Stimulated activated CD8-positive, alpha-beta memory T cell treated with anti-CD3 and anti-CD28 coated beads, Interleukin-4, amount 100 ng/mL, for 24 hours (primary cell): ENCODE results near the gene APAF1.
"Not testable (repeated sequence)": the region's sequence is repeated elsewhere in the genome, so short reads cannot be mapped to it uniquely, and the experiment has no call there.

Source experiments
- DNase-seq: peaks from one replicate; pipeline ENCODE4 v3.0.0-alpha.2; 2020; ENCODE audit warnings: low read depth

The APAF1 gene

DNA sequence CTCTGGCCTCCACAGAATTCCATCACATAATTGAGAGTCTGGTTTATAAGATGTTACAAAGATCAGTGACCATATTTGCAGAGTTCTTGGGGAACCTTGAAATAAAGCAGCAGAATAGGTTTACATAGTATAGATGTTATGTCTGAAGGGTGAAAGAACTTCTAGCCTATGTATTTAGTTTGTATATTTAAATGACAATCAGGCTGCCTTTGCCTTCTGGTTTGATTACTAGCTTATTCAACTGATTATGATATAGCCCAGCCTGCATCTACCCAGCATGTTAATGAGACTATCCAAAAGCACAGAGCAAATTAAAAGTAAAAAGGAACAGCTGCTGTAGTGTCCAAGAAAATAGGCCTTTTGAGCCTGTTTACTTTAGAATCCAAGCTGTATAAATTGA lies 85.3 kb downstream of the APAF1 start:
- DNase-seq: no peak

GRCh38 chr12:98733667-98734350 lies 88.7 kb downstream of the APAF1 start:
- DNase-seq: no peak

DNA sequence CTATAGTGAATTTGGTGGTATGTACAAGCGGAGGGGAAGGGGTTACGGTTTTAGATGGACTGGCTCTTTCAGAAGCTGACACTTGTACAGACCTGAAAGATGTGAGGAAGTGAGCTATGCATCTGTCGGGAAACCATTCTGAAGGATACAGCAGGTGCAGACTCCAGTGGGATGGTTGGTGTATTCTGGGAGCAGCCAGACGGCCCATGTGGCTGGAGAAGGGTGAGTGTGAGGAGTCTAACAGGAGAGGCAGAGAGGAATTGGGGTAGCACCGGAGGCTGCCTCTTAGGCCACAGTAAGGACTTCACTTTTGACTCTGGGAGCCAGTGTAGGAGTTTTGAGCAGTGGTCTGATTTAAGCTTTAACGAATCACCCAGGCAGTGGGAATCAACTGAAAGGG lies 90.7 kb downstream of the APAF1 start:
- no peak for DNase-seq

GRCh38 chr12:98736352-98737321 lies 91.5 kb downstream of the APAF1 start:
- DNase-seq: no peak

DNA sequence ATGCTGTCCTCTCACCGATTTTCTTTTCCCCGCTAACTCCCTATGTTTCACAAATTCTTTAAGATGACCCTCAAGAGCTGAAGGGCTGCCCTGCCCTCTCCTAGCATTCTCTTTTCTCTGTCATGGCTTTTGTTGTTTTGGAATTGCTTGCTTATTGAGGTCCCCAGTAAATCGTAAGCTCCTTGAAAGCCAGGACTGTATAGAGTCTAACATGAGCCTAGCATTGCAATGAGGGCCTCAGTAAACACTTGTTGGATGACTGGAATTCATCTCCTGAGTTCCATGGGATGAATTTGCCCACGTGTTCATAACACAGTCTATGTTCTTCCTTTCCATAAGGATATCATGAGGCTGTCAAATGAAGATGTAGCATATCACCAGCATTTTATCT lies 92.2 kb downstream of the APAF1 start:
- no peak for DNase-seq

DNA sequence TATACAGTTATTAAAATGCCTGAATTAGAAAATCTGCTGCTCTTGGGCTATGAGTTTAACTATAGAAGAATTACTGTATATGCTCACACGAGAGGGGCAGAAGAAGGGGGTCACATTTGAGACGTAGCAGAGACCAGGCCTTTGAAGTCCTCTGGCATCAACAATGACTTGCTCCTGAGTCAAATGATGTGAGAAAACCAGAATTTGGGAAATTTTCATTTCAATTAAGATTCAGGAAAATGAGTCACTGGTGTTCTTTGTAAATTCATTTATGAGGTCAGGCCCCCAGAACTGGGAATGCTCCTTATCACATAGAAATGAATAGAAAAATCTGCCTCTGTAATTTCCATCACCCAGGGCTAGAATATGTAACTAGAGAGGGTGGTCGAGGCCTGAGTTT lies 92.9 kb downstream of the APAF1 start:
- DNase-seq: no peak

DNA sequence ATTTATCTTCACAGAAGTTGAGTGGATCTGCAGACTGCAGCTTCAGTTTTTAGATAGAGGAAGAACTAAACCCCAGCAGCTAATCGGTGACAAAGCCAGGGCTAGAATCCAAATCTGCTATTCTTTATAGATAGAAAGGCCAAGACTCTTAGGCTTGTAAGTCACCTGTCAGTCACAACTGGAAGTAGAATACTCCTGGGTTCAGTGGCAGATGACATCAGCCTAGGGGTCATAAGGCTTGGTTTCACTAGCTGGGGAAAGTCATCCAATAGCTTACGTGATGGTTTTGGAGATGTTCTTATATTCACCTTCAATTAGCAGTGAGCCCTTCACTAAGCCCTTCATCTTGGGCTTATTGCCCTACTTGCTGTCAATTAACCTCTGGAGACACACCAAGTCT lies 93.4 kb downstream of the APAF1 start:
- DNase-seq: no peak

DNA sequence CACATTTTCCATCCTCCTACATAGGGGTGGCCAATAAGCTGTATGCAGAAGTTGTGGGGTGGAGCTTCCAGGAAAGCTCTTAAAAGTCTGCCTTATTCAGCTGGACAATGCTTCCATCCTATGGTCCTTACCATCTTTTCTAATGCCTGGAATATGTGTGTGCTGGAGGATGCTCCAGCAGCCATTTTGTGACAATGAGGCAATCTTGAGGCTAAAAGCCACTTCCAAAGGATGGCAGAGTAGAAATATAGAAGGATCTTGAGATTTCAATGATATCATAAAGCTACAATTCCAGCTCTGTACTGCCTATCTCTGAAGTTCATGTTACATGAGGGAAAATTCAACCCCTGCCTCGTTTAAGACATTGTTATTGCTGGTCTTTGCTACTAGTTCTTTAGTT lies 95.7 kb downstream of the APAF1 start:
- DNase-seq: no peak

DNA sequence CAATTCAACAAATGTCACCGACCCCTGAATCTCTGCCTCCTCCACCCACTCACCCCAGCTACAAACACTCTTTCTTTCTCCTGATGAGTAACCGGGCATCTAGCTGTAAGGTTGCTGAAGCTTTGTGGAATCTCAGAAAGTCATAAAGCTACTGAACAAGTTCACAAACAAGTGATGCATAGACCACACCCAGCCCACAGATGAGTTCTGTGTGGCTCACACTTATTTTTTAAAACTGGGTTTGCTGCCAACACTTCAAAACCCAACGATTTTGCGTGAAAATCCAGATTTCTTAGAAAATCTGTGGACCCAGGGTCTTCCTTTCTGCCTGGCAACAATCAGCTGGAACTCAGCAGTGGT lies 96.1 kb downstream of the APAF1 start:
- no peak for DNase-seq

GRCh38 chr12:98741556-98742265 lies 96.6 kb downstream of the APAF1 start:
- no peak for DNase-seq

DNA sequence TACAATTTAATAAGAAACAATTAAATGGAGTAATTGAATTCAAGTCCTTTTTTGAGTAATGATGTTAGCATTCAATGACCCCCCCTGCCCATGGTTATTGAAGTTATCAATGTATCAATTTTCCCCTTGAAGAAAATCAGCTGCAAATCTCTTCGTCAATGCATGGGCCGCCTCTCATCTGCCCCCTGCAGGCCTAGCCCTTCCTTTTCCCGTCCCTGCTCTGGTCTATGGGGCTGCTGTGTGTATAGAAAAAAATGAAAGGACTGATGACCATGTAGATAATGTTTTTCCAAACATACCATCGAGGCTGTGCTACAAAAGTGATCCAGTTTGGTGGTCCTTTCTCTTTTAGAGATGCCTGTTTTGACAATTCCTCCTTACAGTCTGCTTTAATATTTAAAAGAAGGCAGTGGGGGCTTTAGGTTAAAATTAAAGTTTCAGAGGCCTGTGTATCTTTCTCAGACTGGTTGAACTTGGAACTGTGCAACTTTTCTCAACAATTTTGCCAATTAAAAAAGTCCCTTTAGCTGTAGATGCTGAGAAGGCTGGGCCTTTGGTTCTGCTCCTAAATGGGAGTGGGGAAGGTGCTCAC lies 98.4 kb downstream of the APAF1 start:
- DNase-seq: no peak

DNA sequence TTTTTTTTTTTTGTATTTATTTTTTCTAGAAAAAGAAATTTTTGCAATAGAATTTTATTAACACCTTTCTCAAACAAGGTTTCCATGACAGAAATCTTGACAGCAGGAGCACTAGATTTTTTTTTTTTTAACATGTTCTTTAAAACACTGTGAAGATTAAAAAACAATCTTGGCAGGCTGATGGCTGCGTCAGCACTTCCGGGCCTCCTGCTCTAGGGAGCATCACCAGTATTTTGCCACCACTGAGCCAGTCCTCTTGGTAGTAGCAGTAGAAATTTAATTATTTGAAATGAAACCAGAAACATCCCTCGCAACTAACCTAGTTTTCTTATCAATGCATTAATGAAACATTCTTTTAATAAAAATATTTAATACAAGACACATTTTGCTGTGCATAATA lies 99.6 kb downstream of the APAF1 start:
- no peak for DNase-seq

- DNase-seq: no peak
These were observed 100.7 kb downstream of the APAF1 start for GRCh38 chr12:98745578-98746391.

GRCh38 chr12:98748463-98748862 lies 103.4 kb downstream of the APAF1 start:
- DNase-seq: no peak

GRCh38 chr12:98750511-98750910 lies 105.4 kb downstream of the APAF1 start:
- DNase-seq: no peak

GRCh38 chr12:98751580-98752115 lies 106.6 kb downstream of the APAF1 start:
- DNase-seq: no peak

- DNase-seq: no peak
These were observed 107.6 kb downstream of the APAF1 start for GRCh38 chr12:98752726-98753125.

DNA sequence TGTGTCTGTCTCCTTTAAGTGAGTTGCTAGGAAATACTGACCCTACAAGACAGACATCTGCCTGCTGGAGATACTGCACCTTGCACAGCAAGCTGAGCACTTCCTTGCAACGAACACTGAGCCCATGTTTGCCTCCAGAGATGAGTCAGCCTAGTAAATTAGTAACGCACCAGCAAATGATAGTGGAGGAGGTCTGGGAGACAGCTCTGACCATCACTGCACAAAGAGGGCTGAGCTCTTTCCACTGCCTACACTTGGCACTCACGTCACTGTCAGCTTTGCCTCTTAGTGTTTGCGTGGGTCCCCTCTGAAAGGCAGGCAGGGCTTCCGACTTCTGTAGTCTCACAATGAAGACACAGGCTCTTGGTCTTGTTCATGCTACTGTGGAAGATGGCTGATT lies 109.0 kb downstream of the APAF1 start:
- DNase-seq: no peak

- not testable (repeated sequence) for DNase-seq
These were observed 110.8 kb downstream of the APAF1 start for GRCh38 chr12:98755855-98756254.

GRCh38 chr12:98757455-98757854 lies 112.4 kb downstream of the APAF1 start:
- no peak for DNase-seq

GRCh38 chr12:98758331-98758730 lies 113.2 kb downstream of the APAF1 start:
- no peak for DNase-seq
